Lower lobe of right lung (tissue), 2 donors: Measurements from ENCODE around the gene NEDD4L. TPM values are rescaled to one million over a fixed set of nuclear protein-coding genes. Genes with fewer than 3 reads are reported as not detected.

ENCODE experiments used
- ATAC-seq, 2 donors: fragments of 200-7000 bp; cut with Tn5 transposase; one replicate each; pipeline ENCODE4 v1.9.1; 2020 to 2022; ENCODE audit warnings: mild to moderate bottlenecking in 2 of 2, moderate library complexity in 2 of 2
- DNase-seq: peaks from one replicate; pipeline ENCODE4 v3.0.0-alpha.2; 2020
- H3K27ac ChIP-seq: fragments of 200-600 bp; one replicate; pipeline ENCODE4 v1.8.0; 2022
- H3K27me3 ChIP-seq: fragments of 200-600 bp; one replicate; pipeline ENCODE4 v1.8.0; 2022; ENCODE audit warnings: low read depth
- H3K36me3 ChIP-seq: fragments of 200-600 bp; one replicate; pipeline ENCODE4 v1.8.0; 2022; ENCODE audit warnings: mild to moderate bottlenecking
- H3K4me1 ChIP-seq: fragments of 200-600 bp; one replicate; pipeline ENCODE4 v1.8.0; 2022
- H3K4me3 ChIP-seq: fragments of 200-600 bp; one replicate; pipeline ENCODE4 v1.8.0; 2022; ENCODE audit warnings: mild to moderate bottlenecking
- H3K9me3 ChIP-seq: fragments of 200-600 bp; one replicate; pipeline ENCODE4 v1.8.0; 2022
- intact Hi-C: fragments of 100-400 bp; cut with DNase I; formaldehyde crosslinking; loops from one replicate; pipeline ENCODE4 v1.11.0; 2022
- total RNA-seq: library from RNA; stranded (reverse); fragmentation: NEBNext Ultra II Directional; extraction: Animal tissue kit (Norgen Biotek cat#: 25700); gene quantifications from one replicate; pipeline ENCODE4 v1.2.1, GENCODE V29; 2021
- TF ChIP-seq, protein P1 (sequence below): fragments of 200-600 bp; IDR thresholded peaks from one replicate; pipeline ENCODE4 v1.8.0; 2022; ENCODE audit warnings: antibody characterized with exemption, mild to moderate bottlenecking
- donor health status: DM: no; HTN: yes; CAD: no; lungs with severe emphysema.

Gene NEDD4L
- total RNA-seq, 1 donor from 2014 or later: 203 TPM

DNA sequence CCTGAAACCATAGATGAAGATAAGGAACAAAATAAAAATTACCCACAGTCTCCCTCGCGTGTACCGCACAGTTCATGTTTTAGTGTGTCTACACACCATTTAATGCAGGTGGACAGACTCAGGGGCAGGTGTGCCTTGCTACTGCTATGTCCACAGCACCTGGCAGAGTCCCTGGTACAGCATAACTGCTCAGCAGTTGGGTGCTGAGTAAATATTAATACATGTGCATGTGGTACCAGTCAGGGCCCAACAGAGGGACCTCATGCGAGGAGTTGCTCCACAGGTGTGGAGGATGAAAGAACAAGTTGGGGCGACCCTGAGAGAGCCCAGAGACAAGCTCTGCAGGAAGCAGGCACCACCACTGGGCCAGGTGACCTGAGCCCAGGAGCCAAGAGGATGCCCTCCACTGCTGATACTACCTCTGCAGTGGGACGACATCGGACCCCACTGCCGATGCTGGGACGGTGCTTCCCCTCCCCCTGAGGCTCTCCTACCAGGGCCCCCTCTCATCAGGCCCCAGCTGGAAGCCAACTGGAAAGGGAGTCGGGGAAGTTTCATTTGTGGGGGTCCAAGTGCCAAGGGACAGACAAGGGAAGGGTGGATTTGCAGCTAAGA is 100.8 kb downstream of the NEDD4L start:
- TF ChIP-seq, protein P1, sequence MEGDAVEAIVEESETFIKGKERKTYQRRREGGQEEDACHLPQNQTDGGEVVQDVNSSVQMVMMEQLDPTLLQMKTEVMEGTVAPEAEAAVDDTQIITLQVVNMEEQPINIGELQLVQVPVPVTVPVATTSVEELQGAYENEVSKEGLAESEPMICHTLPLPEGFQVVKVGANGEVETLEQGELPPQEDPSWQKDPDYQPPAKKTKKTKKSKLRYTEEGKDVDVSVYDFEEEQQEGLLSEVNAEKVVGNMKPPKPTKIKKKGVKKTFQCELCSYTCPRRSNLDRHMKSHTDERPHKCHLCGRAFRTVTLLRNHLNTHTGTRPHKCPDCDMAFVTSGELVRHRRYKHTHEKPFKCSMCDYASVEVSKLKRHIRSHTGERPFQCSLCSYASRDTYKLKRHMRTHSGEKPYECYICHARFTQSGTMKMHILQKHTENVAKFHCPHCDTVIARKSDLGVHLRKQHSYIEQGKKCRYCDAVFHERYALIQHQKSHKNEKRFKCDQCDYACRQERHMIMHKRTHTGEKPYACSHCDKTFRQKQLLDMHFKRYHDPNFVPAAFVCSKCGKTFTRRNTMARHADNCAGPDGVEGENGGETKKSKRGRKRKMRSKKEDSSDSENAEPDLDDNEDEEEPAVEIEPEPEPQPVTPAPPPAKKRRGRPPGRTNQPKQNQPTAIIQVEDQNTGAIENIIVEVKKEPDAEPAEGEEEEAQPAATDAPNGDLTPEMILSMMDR: no peak
- Histone ChIP-seq H3K27me3 (no peaks in the 10 kb centered on the region), H3K36me3 (no peaks in the 10 kb centered on the region), H3K4me3 (no peak overlapping the region), H3K9me3 (no peaks in the 10 kb centered on the region), H3K4me1 (peaks cover 24% of the 10 kb centered on the region), H3K27ac (no peak overlapping the region)
- ATAC-seq (no peak), DNase-seq (no peak)
- intact Hi-C loops: no loop called here

DNA sequence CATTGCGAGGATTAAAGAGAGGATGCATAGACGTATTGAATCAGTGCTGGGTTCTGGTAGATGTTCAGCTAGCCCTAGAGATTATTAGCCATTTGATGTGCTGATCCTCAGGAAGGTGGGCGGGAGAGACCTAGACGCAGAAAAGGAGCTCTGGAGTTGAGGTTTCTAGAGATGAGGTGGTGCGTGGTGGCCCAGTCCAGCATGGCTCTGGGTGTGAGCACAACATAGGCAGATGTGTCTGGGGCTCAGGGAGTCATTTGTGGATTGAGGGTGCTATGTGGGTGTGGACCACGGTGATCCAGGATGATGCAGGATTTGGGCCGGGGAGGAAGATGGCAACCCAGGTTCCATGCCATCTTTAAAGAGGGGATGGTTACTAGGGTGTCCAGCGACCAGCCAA is 102.1 kb downstream of the NEDD4L start:
- Histone ChIP-seq H3K4me3 (no peak overlapping the region), H3K9me3 (no peaks in the 10 kb centered on the region), H3K36me3 (no peaks in the 10 kb centered on the region), H3K27ac (no peak overlapping the region), H3K4me1 (peaks cover 24% of the 10 kb centered on the region), H3K27me3 (no peaks in the 10 kb centered on the region)
- intact Hi-C loops: no loop called here
- no peak for ATAC-seq
- no peak for DNase-seq
- TF ChIP-seq, protein P1: no peak

DNA sequence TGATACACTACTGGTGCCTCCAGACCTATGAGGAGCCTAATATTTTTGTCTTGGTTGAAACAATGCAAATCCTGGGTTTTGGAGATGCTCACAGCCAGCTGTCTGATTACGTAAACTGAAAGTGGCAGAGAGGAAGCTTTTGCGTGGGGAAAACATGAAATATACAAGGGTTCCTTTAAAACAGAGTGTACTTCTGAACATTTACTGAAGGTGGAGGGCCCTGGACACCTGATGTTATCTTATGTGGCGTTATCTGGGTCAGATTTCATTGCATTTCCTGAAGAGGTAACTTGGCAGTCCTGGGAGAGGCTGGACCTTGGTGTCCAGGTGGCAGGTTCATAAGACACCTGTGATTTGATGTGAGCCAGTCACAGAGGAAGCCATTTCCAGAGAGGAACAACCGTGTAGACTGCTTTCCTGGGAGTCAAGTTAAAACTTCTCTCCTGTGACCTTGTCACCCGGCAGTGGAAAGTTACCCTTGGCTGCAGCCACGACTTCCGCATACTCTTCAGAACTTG is 105.0 kb downstream of the NEDD4L start:
- Histone ChIP-seq H3K4me3 (no peak overlapping the region), H3K9me3 (no peaks in the 10 kb centered on the region), H3K4me1 (peaks cover 11% of the 10 kb centered on the region), H3K27ac (no peak overlapping the region), H3K36me3 (no peaks in the 10 kb centered on the region), H3K27me3 (no peaks in the 10 kb centered on the region)
- DNase-seq: no peak
- peak in 1 of 2 donors; percentile 28 for ATAC-seq
- TF ChIP-seq, protein P1: no peak
- intact Hi-C loops: no loop called here

DNA sequence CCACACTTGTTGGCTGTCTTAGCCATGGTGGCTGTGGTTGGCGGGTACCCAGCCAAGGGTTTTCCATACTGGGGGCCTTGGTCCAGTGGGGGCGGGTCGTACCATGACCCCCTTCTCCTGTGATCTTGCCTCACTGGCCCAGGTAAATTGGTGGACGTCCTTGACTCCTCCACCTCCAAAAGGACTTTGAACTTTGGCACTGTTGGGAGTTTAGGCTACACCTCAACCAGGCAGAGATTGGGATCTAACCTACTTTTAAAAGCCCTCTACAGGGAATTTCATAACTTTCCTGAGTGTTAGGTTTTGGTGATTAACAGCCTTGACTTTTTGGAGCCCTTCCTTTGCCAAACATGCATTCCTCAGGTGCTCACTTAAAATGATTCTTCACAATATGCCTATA is 106.7 kb downstream of the NEDD4L start:
- Histone ChIP-seq H3K4me1 (peaks cover 10% of the 10 kb centered on the region), H3K9me3 (no peaks in the 10 kb centered on the region), H3K36me3 (no peaks in the 10 kb centered on the region), H3K27me3 (no peaks in the 10 kb centered on the region), H3K4me3 (no peak overlapping the region), H3K27ac (no peak overlapping the region)
- intact Hi-C loops: no loop called here
- ATAC-seq (peak in 1 of 2 donors; percentile 15), DNase-seq (no peak)
- TF ChIP-seq, protein P1: no peak

DNA sequence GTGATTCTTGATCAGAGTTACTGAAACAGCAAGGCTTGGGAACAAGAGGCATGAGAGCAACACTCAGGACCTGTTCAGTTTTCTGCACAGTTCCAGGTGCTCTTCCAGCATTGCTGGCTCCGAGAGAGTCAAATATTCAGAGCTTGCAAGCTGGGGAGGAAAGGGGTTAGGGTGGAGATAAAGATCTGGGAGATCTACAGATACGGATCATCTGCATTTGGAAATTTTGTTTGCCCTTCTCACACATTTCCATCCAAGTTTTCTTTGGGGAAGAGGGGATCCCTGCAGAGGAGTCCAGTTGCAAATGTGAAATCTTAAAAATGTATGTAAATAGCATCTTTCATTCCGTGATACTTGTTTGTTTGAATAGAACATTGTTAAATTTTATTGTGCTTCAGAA is 108.2 kb downstream of the NEDD4L start:
- Histone ChIP-seq H3K36me3 (no peaks in the 10 kb centered on the region), H3K9me3 (no peaks in the 10 kb centered on the region), H3K27me3 (no peaks in the 10 kb centered on the region), H3K4me3 (no peak overlapping the region), H3K4me1 (peaks cover 10% of the 10 kb centered on the region), H3K27ac (no peak overlapping the region)
- intact Hi-C loops: no loop called here
- TF ChIP-seq, protein P1: no peak
- DNase-seq: no peak
- no peak for ATAC-seq
